NB4 (cell line): ENCODE results near the gene DTNA.
A peak's percentile ranks its signal among the peaks of the same experiment; 100 is the strongest.

Experiments used
- DNase-seq: peaks from one replicate; pipeline ENCODE4 v3.0.0; 2010; ENCODE audit warnings: low read depth
- H3K4me3 ChIP-seq: one replicate; pipeline ENCODE4 v1.5.1; 2011; ENCODE audit warnings: mild to moderate bottlenecking, low read depth, low read length, moderate library complexity
- CTCF ChIP-seq: IDR thresholded peaks from one replicate; pipeline ENCODE4 v1.5.1; 2012; ENCODE audit warnings: low read depth, low read length
- MAX ChIP-seq: IDR thresholded peaks from 2 replicates; pipeline ENCODE4 v1.6.1; 2011; ENCODE audit warnings: low read depth, low read length
- MYC ChIP-seq: IDR thresholded peaks from 2 replicates; pipeline ENCODE4 v1.6.1; 2011; ENCODE audit warnings: low read depth, low read length
- POLR2A ChIP-seq: IDR thresholded peaks from 2 replicates; pipeline ENCODE4 v1.6.1; 2011; ENCODE audit warnings: mild to moderate bottlenecking; ENCODE audit not compliant: insufficient read length; ENCODE audit errors: extremely low read depth

Gene DTNA

GRCh38 chr18:34872066-34872465 is 162.0 kb downstream of the DTNA start:
- DNase-seq: no peak
- no peak for TF ChIP-seq POLR2A
- TF ChIP-seq MAX: no peak
- TF ChIP-seq MYC: no peak
- no peak for TF ChIP-seq CTCF
- no peak overlapping the region for H3K4me3 ChIP-seq

- DNase-seq: no peak
- H3K4me3 ChIP-seq: no peak overlapping the region
- TF ChIP-seq CTCF: no peak
- no peak for TF ChIP-seq POLR2A
- TF ChIP-seq MAX: no peak
- TF ChIP-seq MYC: no peak
These were observed 164.0 kb downstream of the DTNA start for GRCh38 chr18:34873986-34874580.

- TF ChIP-seq MYC (no peak), MAX (no peak), POLR2A (no peak), CTCF (no peak)
- no peak overlapping the region for H3K4me3 ChIP-seq
- no peak for DNase-seq
These were observed 165.1 kb downstream of the DTNA start for GRCh38 chr18:34875150-34875549.

- peak; percentile 18 for DNase-seq
- no peak for TF ChIP-seq CTCF
- no peak for TF ChIP-seq POLR2A
- TF ChIP-seq MAX: no peak
- TF ChIP-seq MYC: no peak
- H3K4me3 ChIP-seq: no peak overlapping the region
These were observed 170.3 kb downstream of the DTNA start for GRCh38 chr18:34880403-34880802.

GRCh38 chr18:34880882-34881834 is 171.1 kb downstream of the DTNA start:
- DNase-seq: peak; percentile 12
- TF ChIP-seq MAX: no peak
- TF ChIP-seq CTCF: no peak
- TF ChIP-seq POLR2A: no peak
- TF ChIP-seq MYC: no peak

More at GRCh38 chr18:34880882-34881834, 171.1 kb downstream of the DTNA start:
- no peak overlapping the region for H3K4me3 ChIP-seq
